HL-60 (cell line): Measurements from ENCODE around the gene SH2D3A.

ENCODE experiments used
- CTCF ChIP-seq: IDR thresholded peaks from one replicate; pipeline ENCODE4 v1.5.1; 2011; ENCODE audit warnings: low read length, control low read depth, inconsistent platforms; ENCODE audit not compliant: insufficient read depth
- GABPA ChIP-seq: IDR thresholded peaks from 2 replicates; pipeline ENCODE4 v1.6.1; 2012; ENCODE audit warnings: low read depth
- POLR2AphosphoS5 ChIP-seq: IDR thresholded peaks from 2 replicates; pipeline ENCODE4 v1.6.1; 2012; ENCODE audit warnings: low read depth
- REST ChIP-seq: IDR thresholded peaks from 2 replicates; pipeline ENCODE4 v1.6.1; 2012; ENCODE audit warnings: low read depth; ENCODE audit not compliant: insufficient replicate concordance

- TF ChIP-seq CTCF (no peak), REST (no peak), GABPA (no peak), POLR2AphosphoS5 (no peak)
Observed at GRCh38 chr19:6736917-6737283, 30.3 kb downstream of the SH2D3A start.
